ENCODE measurements around the gene MYBPHL.
A peak's percentile ranks its signal among the peaks of the same experiment; 100 is the strongest.

Gene MYBPHL

GRCh38 chr1:109273570-109274288 is 33.1 kb downstream of the MYBPHL start:
- no peak overlapping the region for H3K14ac ChIP-seq (ENCODE audit: low read length)
- H3K27me3 ChIP-seq (ENCODE audit: control insufficient read depth in 3 of 3, insufficient read depth in 3 of 3, low read depth in 1 of 3, low read length in 3 of 3): no peaks in the 10 kb centered on the region
- H3K79me1 ChIP-seq (ENCODE audit: low read depth, low read length): peaks cover 8% of the 10 kb centered on the region
- no peak overlapping the region for H2BK12ac ChIP-seq (ENCODE audit: low read length)
- no peak for DNase-seq (ENCODE audit: low spot score)
- H3K4me1 ChIP-seq (ENCODE audit: control insufficient read depth in 2 of 2, insufficient read depth in 1 of 2, low read depth in 1 of 2, low read length in 2 of 2): peaks cover 1 to 5% of the 10 kb centered on the region in 2 donors
- no peak overlapping the region for H4K91ac ChIP-seq (ENCODE audit: low read depth, low read length, poor library complexity)
- no peak overlapping the region for H2AK5ac ChIP-seq (ENCODE audit: low read depth, low read length)
- no peak overlapping the region for H2BK15ac ChIP-seq (ENCODE audit: low read length)
- no peak overlapping the region for H3K4me2 ChIP-seq (ENCODE audit: insufficient read depth, low read length, poor library complexity, severe bottlenecking)
- no peak overlapping the region for H3K18ac ChIP-seq (ENCODE audit: low read length)
- WGBS, 2 donors (ENCODE audit: extremely low coverage in 2 of 2, insufficient read length in 2 of 2, insufficient replicate concordance in 1 of 2): no CpG with 5 or more reads among the region's 30 CpGs
- no peaks in the 10 kb centered on the region for H3K9me3 ChIP-seq (replicated peaks in 1 of 2; ENCODE audit: control insufficient read depth in 2 of 2, insufficient read depth in 1 of 2, low read depth in 1 of 2, low read length in 2 of 2)
- H4K8ac ChIP-seq (ENCODE audit: low read depth, low read length): no peak overlapping the region
- no peak overlapping the region for H3K23ac ChIP-seq (ENCODE audit: low read depth, low read length, poor library complexity)
- H2BK5ac ChIP-seq (ENCODE audit: low read length): no peak overlapping the region
- no peak overlapping the region for H2BK120ac ChIP-seq (ENCODE audit: low read depth, low read length)
- peaks cover 50 to 87% of the 10 kb centered on the region in 2 donors for H3K36me3 ChIP-seq (replicated peaks in 1 of 2; ENCODE audit: control insufficient read depth in 2 of 2, insufficient read depth in 2 of 2, low read length in 2 of 2)
- no peak overlapping the region for H3K4me3 ChIP-seq (ENCODE audit: low read length in 2 of 2)
- H3K27ac ChIP-seq (replicated peaks; ENCODE audit: low read length): no peak overlapping the region
- no peak overlapping the region for H3K4ac ChIP-seq (ENCODE audit: low read length)
- no peak overlapping the region for H2AFZ ChIP-seq (ENCODE audit: low read length)
- H3K9ac ChIP-seq (ENCODE audit: low read depth, low read length, poor library complexity): no peak overlapping the region

- Histone ChIP-seq H2AFZ (ENCODE audit: low read length) (no peak overlapping the region), H3K14ac (ENCODE audit: low read length) (no peak overlapping the region)
- no CpG with 5 or more reads among the region's 16 CpGs for WGBS, 2 donors (ENCODE audit: extremely low coverage in 2 of 2, insufficient read length in 2 of 2, insufficient replicate concordance in 1 of 2)
Observed at GRCh38 chr1:109272831-109273547, 33.8 kb downstream of the MYBPHL start.

GRCh38 chr1:109272021-109272799 is 34.6 kb downstream of the MYBPHL start:
- H3K27ac ChIP-seq (replicated peaks; ENCODE audit: low read length): no peak overlapping the region
- H3K14ac ChIP-seq (ENCODE audit: low read length): no peak overlapping the region
- no peaks in the 10 kb centered on the region for H3K27me3 ChIP-seq (ENCODE audit: control insufficient read depth in 3 of 3, insufficient read depth in 3 of 3, low read depth in 1 of 3, low read length in 3 of 3)
- no peak overlapping the region for H2AK5ac ChIP-seq (ENCODE audit: low read depth, low read length)
- no peak overlapping the region for H4K8ac ChIP-seq (ENCODE audit: low read depth, low read length)
- H3K4me3 ChIP-seq (ENCODE audit: low read length in 2 of 2): no peak overlapping the region
- H4K91ac ChIP-seq (ENCODE audit: low read depth, low read length, poor library complexity): no peak overlapping the region
- H3K4ac ChIP-seq (ENCODE audit: low read length): no peak overlapping the region
- H3K4me1 ChIP-seq (ENCODE audit: control insufficient read depth in 2 of 2, insufficient read depth in 1 of 2, low read depth in 1 of 2, low read length in 2 of 2): peaks cover under 1 to 3% of the 10 kb centered on the region in 2 donors
- no peak overlapping the region for H2AFZ ChIP-seq (ENCODE audit: low read length)
- H3K4me2 ChIP-seq (ENCODE audit: insufficient read depth, low read length, poor library complexity, severe bottlenecking): no peak overlapping the region
- H2BK15ac ChIP-seq (ENCODE audit: low read length): no peak overlapping the region
- DNase-seq (ENCODE audit: low spot score): no peak
- whole genome bisulfite sequencing, 2 donors (ENCODE audit: extremely low coverage in 2 of 2, insufficient read length in 2 of 2, insufficient replicate concordance in 1 of 2): no CpG with 5 or more reads among the region's 13 CpGs
- no peak overlapping the region for H3K9ac ChIP-seq (ENCODE audit: low read depth, low read length, poor library complexity)
- H3K23ac ChIP-seq (ENCODE audit: low read depth, low read length, poor library complexity): peak overlapping the region; percentile 33
- H2BK120ac ChIP-seq (ENCODE audit: low read depth, low read length): no peak overlapping the region
- peaks cover 8% of the 10 kb centered on the region for H3K79me1 ChIP-seq (ENCODE audit: low read depth, low read length)
- peaks cover 58 to 89% of the 10 kb centered on the region in 2 donors for H3K36me3 ChIP-seq (replicated peaks in 1 of 2; ENCODE audit: control insufficient read depth in 2 of 2, insufficient read depth in 2 of 2, low read length in 2 of 2)
- H2BK12ac ChIP-seq (ENCODE audit: low read length): no peak overlapping the region
- H3K9me3 ChIP-seq (replicated peaks in 1 of 2; ENCODE audit: control insufficient read depth in 2 of 2, insufficient read depth in 1 of 2, low read depth in 1 of 2, low read length in 2 of 2): no peaks in the 10 kb centered on the region
- no peak overlapping the region for H3K18ac ChIP-seq (ENCODE audit: low read length)
- H2BK5ac ChIP-seq (ENCODE audit: low read length): no peak overlapping the region

More at GRCh38 chr1:109272831-109273547, 33.8 kb downstream of the MYBPHL start:
- Histone ChIP-seq H3K79me1 (ENCODE audit: low read depth, low read length) (peaks cover 8% of the 10 kb centered on the region), H4K8ac (ENCODE audit: low read depth, low read length) (no peak overlapping the region), H2BK5ac (ENCODE audit: low read length) (no peak overlapping the region), H2BK12ac (ENCODE audit: low read length) (no peak overlapping the region), H3K23ac (ENCODE audit: low read depth, low read length, poor library complexity) (no peak overlapping the region), H2BK120ac (ENCODE audit: low read depth, low read length) (no peak overlapping the region), H3K27me3 (ENCODE audit: control insufficient read depth in 3 of 3, insufficient read depth in 3 of 3, low read depth in 1 of 3, low read length in 3 of 3) (no peaks in the 10 kb centered on the region), H3K9ac (ENCODE audit: low read depth, low read length, poor library complexity) (peak overlapping the region; percentile 15), H3K4me2 (ENCODE audit: insufficient read depth, low read length, poor library complexity, severe bottlenecking) (no peak overlapping the region), H3K4me3 (ENCODE audit: low read length in 2 of 2) (no peak overlapping the region), H2AK5ac (ENCODE audit: low read depth, low read length) (no peak overlapping the region), H4K91ac (ENCODE audit: low read depth, low read length, poor library complexity) (no peak overlapping the region), H3K4ac (ENCODE audit: low read length) (no peak overlapping the region), H2BK15ac (ENCODE audit: low read length) (no peak overlapping the region), H3K36me3 (replicated peaks in 1 of 2; ENCODE audit: control insufficient read depth in 2 of 2, insufficient read depth in 2 of 2, low read length in 2 of 2) (peaks cover 54 to 87% of the 10 kb centered on the region in 2 donors), H3K18ac (ENCODE audit: low read length) (no peak overlapping the region), H3K9me3 (replicated peaks in 1 of 2; ENCODE audit: control insufficient read depth in 2 of 2, insufficient read depth in 1 of 2, low read depth in 1 of 2, low read length in 2 of 2) (no peaks in the 10 kb centered on the region), H3K27ac (replicated peaks; ENCODE audit: low read length) (no peak overlapping the region), H3K4me1 (ENCODE audit: control insufficient read depth in 2 of 2, insufficient read depth in 1 of 2, low read depth in 1 of 2, low read length in 2 of 2) (peaks cover 1 to 5% of the 10 kb centered on the region in 2 donors)
- DNase-seq (ENCODE audit: low spot score): no peak

GRCh38 chr1:109271458-109271857 is 35.4 kb downstream of the MYBPHL start:
- no CpG with 5 or more reads among the region's 6 CpGs for WGBS, 2 donors (ENCODE audit: extremely low coverage in 2 of 2, insufficient read length in 2 of 2, insufficient replicate concordance in 1 of 2)
- no peak overlapping the region for H2BK5ac ChIP-seq (ENCODE audit: low read length)
- DNase-seq (ENCODE audit: low spot score): no peak
- H3K14ac ChIP-seq (ENCODE audit: low read length): no peak overlapping the region
- no peak overlapping the region for H2BK15ac ChIP-seq (ENCODE audit: low read length)
- H4K91ac ChIP-seq (ENCODE audit: low read depth, low read length, poor library complexity): no peak overlapping the region
- no peak overlapping the region for H3K27ac ChIP-seq (replicated peaks; ENCODE audit: low read length)
- H3K36me3 ChIP-seq (replicated peaks in 1 of 2; ENCODE audit: control insufficient read depth in 2 of 2, insufficient read depth in 2 of 2, low read length in 2 of 2): peaks cover 62 to 96% of the 10 kb centered on the region in 2 donors
- no peak overlapping the region for H3K23ac ChIP-seq (ENCODE audit: low read depth, low read length, poor library complexity)
- no peak overlapping the region for H2AK5ac ChIP-seq (ENCODE audit: low read depth, low read length)
- H2BK120ac ChIP-seq (ENCODE audit: low read depth, low read length): no peak overlapping the region
- H4K8ac ChIP-seq (ENCODE audit: low read depth, low read length): no peak overlapping the region
- H2BK12ac ChIP-seq (ENCODE audit: low read length): no peak overlapping the region
- H3K4ac ChIP-seq (ENCODE audit: low read length): no peak overlapping the region
- H3K4me3 ChIP-seq (ENCODE audit: low read length in 2 of 2): no peak overlapping the region
- H3K27me3 ChIP-seq (ENCODE audit: control insufficient read depth in 3 of 3, insufficient read depth in 3 of 3, low read depth in 1 of 3, low read length in 3 of 3): no peaks in the 10 kb centered on the region
- H2AFZ ChIP-seq (ENCODE audit: low read length): no peak overlapping the region
- no peak overlapping the region for H3K9ac ChIP-seq (ENCODE audit: low read depth, low read length, poor library complexity)
- no peaks in the 10 kb centered on the region for H3K9me3 ChIP-seq (replicated peaks in 1 of 2; ENCODE audit: control insufficient read depth in 2 of 2, insufficient read depth in 1 of 2, low read depth in 1 of 2, low read length in 2 of 2)
- H3K4me2 ChIP-seq (ENCODE audit: insufficient read depth, low read length, poor library complexity, severe bottlenecking): no peak overlapping the region
- H3K4me1 ChIP-seq (ENCODE audit: control insufficient read depth in 2 of 2, insufficient read depth in 1 of 2, low read depth in 1 of 2, low read length in 2 of 2): peaks cover 0 to 2% of the 10 kb centered on the region in 2 donors
- no peak overlapping the region for H3K18ac ChIP-seq (ENCODE audit: low read length)
- H3K79me1 ChIP-seq (ENCODE audit: low read depth, low read length): peaks cover 8% of the 10 kb centered on the region

All from neuronal stem cell (in vitro differentiated cells).